ENCODE data around the gene ZNF682.
"Not testable (repeated sequence)": the region's sequence is repeated elsewhere in the genome, so short reads cannot be mapped to it uniquely, and the experiment has no call there.

Gene ZNF682

GRCh38 chr19:19966862-19967261 lies 72.4 kb downstream of the ZNF682 start:
- no peak for DNase-seq

- not testable (repeated sequence) for DNase-seq
Measured at GRCh38 chr19:19966126-19966525, 73.2 kb downstream of the ZNF682 start.

- DNase-seq = no peak
Measured at GRCh38 chr19:19964416-19964815, 74.9 kb downstream of the ZNF682 start.

- DNase-seq = not testable (repeated sequence)
Measured at GRCh38 chr19:19959151-19959799, 80.0 kb downstream of the ZNF682 start.

- DNase-seq = not testable (repeated sequence)
Measured at GRCh38 chr19:19957766-19958165, 81.5 kb downstream of the ZNF682 start.

GRCh38 chr19:19956434-19957075 lies 82.8 kb downstream of the ZNF682 start:
- no peak for DNase-seq

- no peak for DNase-seq
Measured at GRCh38 chr19:19955208-19955607, 84.1 kb downstream of the ZNF682 start.

Measured in amniotic stem cell (primary cell).